ENCODE data around the gene RGS3. TPM values are rescaled to one million over a fixed set of nuclear protein-coding genes. Genes with fewer than 3 reads are reported as not detected.

The RGS3 gene
- polyA plus RNA-seq, 2 of the 4 experiments (the other 2 are of a cell fraction), result 19.6 to 22.9 TPM

DNA sequence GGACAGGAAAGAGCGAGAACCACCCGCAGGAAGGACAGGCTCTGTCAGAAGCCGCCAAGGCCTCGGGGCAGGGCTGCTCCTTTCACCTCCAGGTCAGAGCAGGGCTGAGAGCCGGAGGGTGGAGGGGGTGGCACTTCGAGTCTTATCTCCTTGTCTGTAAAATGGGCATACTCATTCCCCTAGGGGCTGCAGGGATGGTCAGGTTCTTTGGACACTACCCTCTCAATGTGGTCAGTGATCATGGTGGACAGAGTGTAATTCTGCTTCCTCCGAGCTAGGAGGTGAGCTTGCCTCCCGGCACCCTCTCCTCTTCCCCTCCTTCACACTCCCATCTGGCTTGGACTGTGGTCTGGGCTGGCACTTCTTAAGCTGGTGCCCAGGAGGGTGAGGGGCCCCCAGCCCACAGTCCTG, 39.6 kb downstream of the RGS3 start:
- FAIRE-seq (no peak), ATAC-seq (no peak), DNase-seq (ENCODE audit: low read depth in 1 of 2, low spot score in 1 of 2) (no peak)
- TF ChIP-seq RNF2 (IDR thresholded peaks at IDR 0.05; ENCODE audit: borderline replicate concordance, low read depth) (no peak), NPAS2 (CRISPR knock-in tag; IDR thresholded peaks at IDR 0.05; ENCODE audit: borderline replicate concordance) (no peak), PHF8 (IDR thresholded peaks at IDR 0.05; ENCODE audit: borderline replicate concordance, low read depth) (no peak), TFCP2L1 (CRISPR knock-in tag; IDR thresholded peaks at IDR 0.05) (no peak)
- H3K27ac ChIP-seq, result 0 out of 6 replicates have a peak overlapping the region, but pooled peaks of 1 of the 2 experiments have one; percentile 26
- POLR2A ChIA-PET, result no interaction called here
- CTCF ChIA-PET, result interaction anchor here (0.7 to 2.0 kb wide), 5 partner anchors 10 to 32 kb away, joined by 3 to 8 read pairs (median 5); no protein-coding TSS in a partner anchor
- no peak overlapping the region for H3K4me2 ChIP-seq
- H3K4me1 ChIP-seq, result peaks cover 18% of the 10 kb centered on the region
- no peaks in the 10 kb centered on the region for H3K9me3 ChIP-seq
- no peak overlapping the region for H3K4me3 ChIP-seq
- 94% methylated on average over 8 of the region's 8 CpGs for WGBS (ENCODE audit: missing lambda C conversion rate)

GRCh38 chr9:113503613-113504211, 40.2 kb downstream of the RGS3 start:
- no peak overlapping the region for H3K4me3 ChIP-seq
- WGBS (ENCODE audit: missing lambda C conversion rate), result 91% methylated on average over 10 of the region's 10 CpGs
- ATAC-seq (no peak), DNase-seq (ENCODE audit: low read depth in 1 of 2, low spot score in 1 of 2) (no peak), FAIRE-seq (no peak)
- no peak overlapping the region for H3K4me2 ChIP-seq
- ChIA-PET POLR2A (no interaction called here), CTCF (interaction anchor here (0.7 to 2.0 kb wide), 4 partner anchors 11 to 32 kb away, joined by 3 to 8 read pairs (median 4); no protein-coding TSS in a partner anchor)
- H3K9me3 ChIP-seq, result no peaks in the 10 kb centered on the region
- TF ChIP-seq MAFK (IDR thresholded peaks at IDR 0.05; ENCODE audit: partially characterized antibody) (no peak), JUNB (IDR thresholded peaks at IDR 0.05) (no peak)
- H3K4me1 ChIP-seq, result peaks cover 23% of the 10 kb centered on the region
- H3K27ac ChIP-seq, result peak overlapping the region in 1 of 2 experiments; percentile 66; a peak in 1 of 6 replicates

GRCh38 chr9:113504725-113505590, 41.4 kb downstream of the RGS3 start:
- Histone ChIP-seq H3K9me3 (no peaks in the 10 kb centered on the region), H3K4me2 (peak overlapping the region; percentile 12; the same call in 2 of the 3 replicates), H3K27ac (peak overlapping the region; percentile 11 to 66; a peak in 4 of 6 replicates), H3K4me3 (no peak overlapping the region), H3K4me1 (peaks cover 23% of the 10 kb centered on the region)
- CTCF ChIA-PET, result interaction anchor here (0.7 to 2.0 kb wide), 4 partner anchors 9 to 87 kb away, joined by 3 to 8 read pairs (median 4); no protein-coding TSS in a partner anchor
- TF ChIP-seq JUN (IDR thresholded peaks at IDR 0.05), result no peak
- no peak for TF ChIP-seq RFX5 (IDR thresholded peaks at IDR 0.05)
- TF ChIP-seq MAX (IDR thresholded peaks at IDR 0.05), result no peak
- TF ChIP-seq HOXA7 (CRISPR knock-in tag; IDR thresholded peaks at IDR 0.05), result no peak
- TF ChIP-seq, protein P1, sequence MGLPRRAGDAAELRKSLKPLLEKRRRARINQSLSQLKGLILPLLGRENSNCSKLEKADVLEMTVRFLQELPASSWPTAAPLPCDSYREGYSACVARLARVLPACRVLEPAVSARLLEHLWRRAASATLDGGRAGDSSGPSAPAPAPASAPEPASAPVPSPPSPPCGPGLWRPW (IDR thresholded peaks at IDR 0.05), result no peak
- TF ChIP-seq, protein P2, sequence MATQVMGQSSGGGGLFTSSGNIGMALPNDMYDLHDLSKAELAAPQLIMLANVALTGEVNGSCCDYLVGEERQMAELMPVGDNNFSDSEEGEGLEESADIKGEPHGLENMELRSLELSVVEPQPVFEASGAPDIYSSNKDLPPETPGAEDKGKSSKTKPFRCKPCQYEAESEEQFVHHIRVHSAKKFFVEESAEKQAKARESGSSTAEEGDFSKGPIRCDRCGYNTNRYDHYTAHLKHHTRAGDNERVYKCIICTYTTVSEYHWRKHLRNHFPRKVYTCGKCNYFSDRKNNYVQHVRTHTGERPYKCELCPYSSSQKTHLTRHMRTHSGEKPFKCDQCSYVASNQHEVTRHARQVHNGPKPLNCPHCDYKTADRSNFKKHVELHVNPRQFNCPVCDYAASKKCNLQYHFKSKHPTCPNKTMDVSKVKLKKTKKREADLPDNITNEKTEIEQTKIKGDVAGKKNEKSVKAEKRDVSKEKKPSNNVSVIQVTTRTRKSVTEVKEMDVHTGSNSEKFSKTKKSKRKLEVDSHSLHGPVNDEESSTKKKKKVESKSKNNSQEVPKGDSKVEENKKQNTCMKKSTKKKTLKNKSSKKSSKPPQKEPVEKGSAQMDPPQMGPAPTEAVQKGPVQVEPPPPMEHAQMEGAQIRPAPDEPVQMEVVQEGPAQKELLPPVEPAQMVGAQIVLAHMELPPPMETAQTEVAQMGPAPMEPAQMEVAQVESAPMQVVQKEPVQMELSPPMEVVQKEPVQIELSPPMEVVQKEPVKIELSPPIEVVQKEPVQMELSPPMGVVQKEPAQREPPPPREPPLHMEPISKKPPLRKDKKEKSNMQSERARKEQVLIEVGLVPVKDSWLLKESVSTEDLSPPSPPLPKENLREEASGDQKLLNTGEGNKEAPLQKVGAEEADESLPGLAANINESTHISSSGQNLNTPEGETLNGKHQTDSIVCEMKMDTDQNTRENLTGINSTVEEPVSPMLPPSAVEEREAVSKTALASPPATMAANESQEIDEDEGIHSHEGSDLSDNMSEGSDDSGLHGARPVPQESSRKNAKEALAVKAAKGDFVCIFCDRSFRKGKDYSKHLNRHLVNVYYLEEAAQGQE (IDR thresholded peaks at IDR 0.05), result no peak
- no peak for TF ChIP-seq ZC3H11A (IDR thresholded peaks at IDR 0.05)
- TF ChIP-seq E2F6 (IDR thresholded peaks at IDR 0.05; ENCODE audit: borderline replicate concordance, low read depth), result no peak
- TF ChIP-seq HMGXB4 (CRISPR knock-in tag; IDR thresholded peaks at IDR 0.05; ENCODE audit: borderline replicate concordance), result no peak
- no peak for TF ChIP-seq HOXB13 (CRISPR knock-in tag; IDR thresholded peaks at IDR 0.05; ENCODE audit: low read depth)
- no peak for TF ChIP-seq EHMT2 (IDR thresholded peaks at IDR 0.05; ENCODE audit: low read depth)
- TF ChIP-seq ESRRA (IDR thresholded peaks at IDR 0.05; ENCODE audit: borderline replicate concordance, low read length), result no peak
- no peak for TF ChIP-seq CTCF (IDR thresholded peaks at IDR 0.05)
- no peak for TF ChIP-seq HOXB5 (CRISPR knock-in tag; IDR thresholded peaks at IDR 0.05)
- no peak for TF ChIP-seq CBX8 (IDR thresholded peaks at IDR 0.05)
- DNase-seq (ENCODE audit: low read depth in 1 of 2, low spot score in 1 of 2) (peak in 1 of 2 experiments; percentile 33), ATAC-seq (peak in 1 of 2 experiments; percentile 46; a peak in 3 of 6 replicates), FAIRE-seq (no peak)
- WGBS (ENCODE audit: missing lambda C conversion rate), result 85% methylated on average over 9 of the region's 9 CpGs
- POLR2A ChIA-PET, result no interaction called here

Measured in A549 (cell line).